ENCODE measurements around the gene DNAJC24.
"Not testable (repeated sequence)": the region's sequence is repeated elsewhere in the genome, so short reads cannot be mapped to it uniquely, and the experiment has no call there.

DNAJC24 gene
- total RNA-seq = 16.4 to 30.2 reads per million in 2 donors

- peak; percentile 92 for DNase-seq
These were observed at the start of gene DNAJC24, which contains the start of gene DCDC1 for GRCh38 chr11:31369348-31370329. DNAJC24 (plus strand) TSS chr11:31369860; CDS start chr11:31370749, 889 bp downstream. DCDC1 (minus strand) TSS chr11:31369739; CDS start chr11:31328280, 41,459 bp downstream.

GRCh38 chr11:31321494-31321893 lies 48.2 kb upstream of the DNAJC24 start:
- not testable (repeated sequence) for DNase-seq

GRCh38 chr11:31323145-31323544 lies 46.5 kb upstream of the DNAJC24 start:
- DNase-seq = no peak

GRCh38 chr11:31325160-31325559 lies 44.5 kb upstream of the DNAJC24 start:
- no peak for DNase-seq

GRCh38 chr11:31326470-31327148 lies 43.1 kb upstream of the DNAJC24 start:
- DNase-seq = no peak

- DNase-seq = no peak
These were observed 42.2 kb upstream of the DNAJC24 start for GRCh38 chr11:31327417-31327816.

GRCh38 chr11:31328697-31329096 lies 41.0 kb upstream of the DNAJC24 start:
- DNase-seq = no peak

- no peak for DNase-seq
These were observed 31.9 kb upstream of the DNAJC24 start for GRCh38 chr11:31337806-31338205.

GRCh38 chr11:31340903-31341572 lies 28.6 kb upstream of the DNAJC24 start:
- DNase-seq = no peak

GRCh38 chr11:31351168-31351567 lies 18.5 kb upstream of the DNAJC24 start:
- no peak for DNase-seq

GRCh38 chr11:31355131-31355530 lies 14.5 kb upstream of the DNAJC24 start:
- DNase-seq = no peak

- no peak for DNase-seq
These were observed 13.8 kb upstream of the DNAJC24 start for GRCh38 chr11:31355817-31356216.

GRCh38 chr11:31361743-31362142 lies 7.9 kb upstream of the DNAJC24 start:
- DNase-seq = no peak

GRCh38 chr11:31366795-31367194 lies 2.9 kb upstream of the DNAJC24 start:
- DNase-seq = no peak

GRCh38 chr11:31375879-31376278 lies 6.2 kb downstream of the DNAJC24 start:
- DNase-seq = no peak

GRCh38 chr11:31383116-31383515 lies 13.5 kb downstream of the DNAJC24 start:
- no peak for DNase-seq

- DNase-seq = no peak
These were observed 17.7 kb downstream of the DNAJC24 start for GRCh38 chr11:31387379-31387778.

- no peak for DNase-seq
These were observed 27.7 kb downstream of the DNAJC24 start for GRCh38 chr11:31397239-31397834.

GRCh38 chr11:31404614-31405013 lies 35.0 kb downstream of the DNAJC24 start:
- no peak for DNase-seq

- no peak for DNase-seq
These were observed 38.5 kb downstream of the DNAJC24 start for GRCh38 chr11:31408201-31408600.

- DNase-seq = no peak
These were observed 43.3 kb downstream of the DNAJC24 start for GRCh38 chr11:31412946-31413345.

GRCh38 chr11:31414338-31414737 lies 44.7 kb downstream of the DNAJC24 start:
- DNase-seq = no peak

- no peak for DNase-seq
These were observed 45.8 kb downstream of the DNAJC24 start for GRCh38 chr11:31415435-31415834.

Data from T-helper 9 cell (primary cell).